DMS114 treated with DMSO at 0.1 percent for 48 hours (cell line): ENCODE results near the gene GOLT1A.

ENCODE experiments used
- DNase-seq: peaks from one replicate; lab custom pipeline; 2025; ENCODE audit not compliant: unreplicated experiment; lab: John Stamatoyannopoulos, UW

The GOLT1A gene

GRCh38 chr1:204162494-204163074 lies 51.2 kb downstream of the GOLT1A start:
- DNase-seq: peak; percentile 56

GRCh38 chr1:204161609-204162493 lies 51.9 kb downstream of the GOLT1A start:
- DNase-seq: no peak

- DNase-seq: no peak
Observed at GRCh38 chr1:204157962-204158361, 55.8 kb downstream of the GOLT1A start.

GRCh38 chr1:204155881-204156280 lies 57.9 kb downstream of the GOLT1A start:
- DNase-seq: no peak

- no peak for DNase-seq
Observed at GRCh38 chr1:204154568-204155255, 59.1 kb downstream of the GOLT1A start.

- no peak for DNase-seq
Observed at GRCh38 chr1:204153667-204154066, 60.1 kb downstream of the GOLT1A start.

GRCh38 chr1:204152310-204153044 lies 61.3 kb downstream of the GOLT1A start:
- no peak for DNase-seq

GRCh38 chr1:204151552-204152309 lies 62.1 kb downstream of the GOLT1A start, which contains the start of gene ETNK2:
Gene ETNK2, minus strand, starts transcription at chr1:204152044. Its CDS starts 192 bp downstream, at chr1:204151852.
- DNase-seq: no peak

GRCh38 chr1:204150702-204151551 lies 62.9 kb downstream of the GOLT1A start:
- DNase-seq: no peak

GRCh38 chr1:204149635-204150565 lies 63.9 kb downstream of the GOLT1A start:
- no peak for DNase-seq

- no peak for DNase-seq
Observed at GRCh38 chr1:204149107-204149506, 64.7 kb downstream of the GOLT1A start.
